Activated T-helper 1 cell treated with Interleukin-2 at 50 U/mL for 16 hours (primary cell): Measurements from ENCODE around the gene EMC9.
A peak's percentile ranks its signal among the peaks of the same experiment; 100 is the strongest.

ENCODE experiments used
- DNase-seq: peaks from one replicate; pipeline ENCODE4 v3.0.0-alpha.2; 2020; ENCODE audit warnings: low read depth

Gene EMC9

DNA sequence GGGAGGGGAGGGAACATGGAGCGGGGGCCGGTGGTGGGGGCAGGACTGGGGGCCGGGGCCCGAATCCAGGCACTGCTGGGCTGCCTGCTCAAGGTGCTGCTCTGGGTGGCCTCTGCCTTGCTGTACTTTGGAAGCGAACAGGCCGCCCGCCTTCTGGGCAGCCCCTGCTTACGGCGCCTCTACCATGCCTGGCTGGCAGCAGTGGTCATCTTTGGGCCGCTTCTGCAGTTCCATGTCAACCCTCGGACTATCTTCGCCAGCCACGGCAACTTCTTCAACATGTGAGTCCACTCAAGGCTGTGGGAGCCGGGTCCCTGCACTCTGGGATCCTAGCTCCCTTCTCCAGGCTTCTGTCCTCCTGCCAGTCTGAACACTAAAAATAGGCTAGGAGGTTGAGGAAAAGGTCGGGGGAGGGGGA lies 9.8 kb downstream of the EMC9 start:
- DNase-seq: no peak

DNA sequence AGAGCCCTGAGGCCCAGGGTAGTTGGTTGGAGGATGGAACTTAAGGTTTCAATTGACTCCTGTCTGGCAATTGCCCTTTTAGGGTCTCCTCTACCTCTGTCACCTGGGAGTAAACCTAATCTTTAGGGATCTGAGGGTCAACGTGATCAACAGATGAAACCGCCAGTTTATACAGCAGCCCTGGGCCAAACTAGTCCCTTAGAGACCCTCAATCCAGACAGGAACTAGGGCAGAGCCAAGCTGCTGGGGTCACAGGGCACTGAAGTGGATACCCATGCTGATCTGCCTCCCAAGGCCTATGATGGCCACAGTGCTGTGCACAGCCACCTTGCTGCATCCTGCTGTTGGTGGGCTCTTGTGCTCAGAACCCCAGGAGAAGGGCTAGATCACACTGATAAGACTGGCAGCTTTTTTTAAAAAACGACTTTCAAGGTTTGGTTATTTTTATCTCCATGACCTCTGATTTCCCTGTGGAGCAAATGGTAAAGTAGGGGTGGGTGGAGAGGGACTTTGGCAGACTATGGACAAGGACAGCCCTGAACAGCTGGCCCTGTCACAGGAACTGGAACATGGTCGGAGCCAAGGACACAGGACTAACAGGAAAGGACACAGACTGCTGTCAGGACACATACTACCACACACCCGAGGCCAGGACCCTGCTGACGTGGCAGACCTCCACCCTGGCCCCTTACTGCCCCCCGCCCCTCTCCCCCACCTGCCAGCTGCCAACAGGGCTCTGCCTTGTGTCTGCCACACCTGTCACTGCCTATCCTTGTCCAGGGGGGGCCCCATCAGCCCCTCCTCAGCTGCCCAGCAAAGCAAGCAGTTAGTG lies 10.5 kb downstream of the EMC9 start:
- DNase-seq: no peak

DNA sequence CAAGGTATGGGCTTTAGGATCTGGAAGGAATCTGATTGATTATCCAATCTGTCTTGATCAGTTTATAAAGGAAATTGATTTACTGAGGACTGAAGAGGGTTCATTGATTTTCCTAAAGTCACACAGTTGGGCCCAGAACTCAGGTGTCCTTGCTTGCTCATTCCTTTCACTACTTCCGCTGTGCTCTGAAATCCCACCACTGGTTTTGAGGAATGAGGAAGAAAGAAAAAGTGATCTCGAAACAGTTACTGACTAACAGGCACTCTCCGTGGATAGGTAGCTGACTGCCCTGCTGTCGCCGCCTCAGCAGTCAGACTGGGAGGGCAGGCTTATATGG lies 11.0 kb downstream of the EMC9 start, which contains the start of gene FITM1:
TSS of gene FITM1 (plus strand) at position 280 of the 337 bp plus-strand sequence. CDS start 905 bp downstream, outside the sequence.
- DNase-seq: no peak

DNA sequence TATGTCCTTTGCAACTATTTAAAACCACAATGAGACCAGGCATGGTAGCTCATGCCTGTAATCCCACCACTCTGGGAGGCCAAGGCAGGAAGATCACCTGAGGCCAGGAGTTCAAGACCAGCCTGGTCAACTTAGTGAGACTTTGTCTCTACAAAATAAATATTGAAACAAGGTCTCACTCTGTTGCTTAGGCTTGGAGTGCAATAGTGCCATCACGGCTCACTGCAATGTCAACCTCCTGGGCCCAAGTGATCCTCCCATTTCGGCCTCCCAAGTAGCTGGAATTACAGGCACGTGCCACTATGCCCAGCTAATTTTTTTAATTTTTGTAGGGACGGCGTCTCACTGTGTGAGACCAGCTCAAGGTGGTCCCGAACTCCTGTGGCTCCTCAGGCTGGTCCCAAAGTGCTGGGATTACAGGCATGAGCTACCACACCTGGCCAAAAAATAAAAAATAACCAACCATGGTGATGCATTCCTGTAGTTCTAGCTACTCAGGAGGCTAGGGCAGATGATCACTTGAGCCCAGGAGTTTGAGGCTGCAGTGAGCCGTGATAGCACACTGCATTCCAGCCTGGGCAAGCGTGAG lies 11.9 kb downstream of the EMC9 start:
- no peak for DNase-seq

DNA sequence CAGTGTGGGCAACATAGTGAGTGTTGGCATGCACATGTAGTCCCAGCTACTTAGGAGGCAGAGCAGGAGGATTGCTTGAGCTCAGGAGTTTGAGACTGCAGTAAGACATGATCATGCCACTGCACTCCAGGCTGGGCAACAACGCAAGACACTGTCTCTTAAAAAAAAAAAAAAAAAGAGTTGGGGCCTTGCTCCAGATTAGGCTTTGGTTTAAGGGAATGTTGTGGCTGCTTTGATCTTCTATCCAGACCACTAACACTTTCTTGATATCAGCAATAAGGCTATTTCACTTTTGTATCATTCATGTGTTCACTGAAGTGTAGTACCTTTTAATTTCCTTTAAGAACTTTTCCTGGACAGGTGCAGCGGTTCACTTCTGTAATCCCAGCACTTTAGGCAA lies 13.7 kb downstream of the EMC9 start:
- no peak for DNase-seq

DNA sequence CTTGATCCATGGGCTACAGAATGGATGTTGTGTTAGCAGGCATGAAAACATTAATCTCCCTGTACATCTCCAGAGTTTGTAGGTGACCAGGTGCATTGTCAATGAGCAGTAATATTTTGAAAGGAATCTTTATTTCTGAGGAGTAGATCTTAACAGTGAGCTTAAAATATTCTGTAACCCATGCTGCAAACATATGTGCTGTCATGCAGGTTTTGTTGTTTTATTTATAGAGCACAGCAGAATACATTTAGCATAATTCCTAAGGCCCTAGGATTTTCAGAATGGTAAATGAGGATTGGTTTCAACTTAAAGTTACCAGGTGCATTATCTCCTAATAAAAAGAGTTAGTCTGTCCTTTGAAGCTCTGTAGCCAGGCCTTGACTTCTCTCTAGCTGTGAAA lies 14.5 kb downstream of the EMC9 start:
- DNase-seq: no peak

DNA sequence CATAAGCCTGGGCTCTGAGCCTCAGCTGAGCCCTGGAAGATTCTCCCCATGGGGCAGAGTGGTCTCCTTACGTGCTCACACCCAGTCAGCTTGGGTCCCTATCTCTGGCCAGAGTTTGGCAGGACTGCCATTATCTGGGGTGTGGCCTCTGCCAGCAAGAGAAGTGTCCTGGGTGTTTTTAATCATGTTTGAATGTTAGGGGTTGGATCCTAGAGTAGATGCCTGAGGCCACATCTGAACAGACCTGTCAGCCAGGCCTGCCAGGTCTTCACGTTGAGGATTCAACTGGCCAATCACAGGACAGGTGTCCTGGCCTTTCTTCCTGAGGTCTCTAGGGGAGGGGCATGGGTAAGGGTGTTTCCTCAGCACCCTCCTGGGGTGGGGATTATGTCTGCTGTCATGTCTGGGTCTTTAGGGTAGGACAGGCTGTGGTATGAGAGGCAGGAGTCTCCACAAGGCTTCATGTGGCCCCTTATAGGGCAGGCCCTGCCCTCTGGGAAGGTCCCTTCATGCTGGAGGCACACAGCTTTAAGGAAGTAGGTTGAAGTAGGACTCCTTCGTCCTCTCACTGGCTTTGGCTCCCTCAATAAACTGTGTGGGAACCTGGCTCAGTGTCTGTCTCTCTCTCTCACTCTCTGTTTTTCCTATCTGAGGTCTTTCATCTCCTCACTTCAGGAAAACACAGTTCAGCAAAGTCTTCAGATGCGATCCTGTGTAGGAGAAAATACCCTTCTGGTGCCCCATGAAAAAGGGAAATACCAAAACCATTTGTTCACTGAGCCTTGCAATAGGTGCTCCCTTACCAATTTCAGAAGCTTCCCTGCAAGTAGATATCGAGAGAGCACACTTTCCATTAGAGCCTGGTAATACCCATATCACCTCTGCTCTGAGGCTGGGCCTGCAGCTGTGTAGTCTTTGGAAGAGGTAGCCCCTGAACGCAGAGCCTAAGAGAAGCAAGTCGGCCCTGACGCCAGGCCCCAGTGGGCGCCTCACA lies 17.7 kb downstream of the EMC9 start:
- no peak for DNase-seq

DNA sequence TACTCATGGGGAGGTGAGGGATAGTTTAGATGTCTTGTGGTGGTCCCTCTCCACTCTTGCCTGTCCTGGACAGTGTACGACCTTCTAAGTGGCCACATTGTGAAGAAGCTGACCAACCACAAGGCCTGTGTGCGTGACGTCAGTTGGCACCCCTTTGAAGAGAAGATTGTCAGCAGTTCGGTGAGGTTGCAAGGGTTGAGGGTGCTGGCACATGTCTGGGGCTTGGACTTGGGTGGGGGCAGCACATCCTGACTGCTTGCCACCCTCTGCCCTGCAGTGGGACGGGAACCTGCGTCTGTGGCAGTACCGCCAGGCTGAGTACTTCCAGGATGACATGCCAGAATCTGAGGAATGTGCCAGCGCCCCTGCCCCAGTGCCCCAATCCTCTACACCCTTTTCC lies 18.5 kb downstream of the EMC9 start:
- no peak for DNase-seq

DNA sequence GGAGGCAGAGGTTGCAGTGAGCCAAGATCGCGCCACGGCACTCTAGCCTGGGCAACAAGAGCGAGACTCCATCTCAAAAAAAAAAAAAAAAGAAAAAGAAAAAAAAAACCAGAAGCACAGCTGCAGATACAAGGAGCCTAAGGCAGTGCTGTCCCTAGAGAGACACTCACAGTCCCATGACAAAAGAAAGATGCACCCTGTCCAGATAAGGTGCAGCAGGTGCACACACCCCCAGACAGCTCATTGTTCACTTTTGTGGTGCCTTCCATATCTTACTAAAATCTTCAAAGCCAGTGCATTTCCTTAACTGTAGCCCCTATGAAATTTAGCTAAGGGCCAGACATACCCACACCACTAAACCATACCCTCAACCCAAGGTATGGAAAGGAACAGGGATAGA lies 19.0 kb downstream of the EMC9 start:
- no peak for DNase-seq

DNA sequence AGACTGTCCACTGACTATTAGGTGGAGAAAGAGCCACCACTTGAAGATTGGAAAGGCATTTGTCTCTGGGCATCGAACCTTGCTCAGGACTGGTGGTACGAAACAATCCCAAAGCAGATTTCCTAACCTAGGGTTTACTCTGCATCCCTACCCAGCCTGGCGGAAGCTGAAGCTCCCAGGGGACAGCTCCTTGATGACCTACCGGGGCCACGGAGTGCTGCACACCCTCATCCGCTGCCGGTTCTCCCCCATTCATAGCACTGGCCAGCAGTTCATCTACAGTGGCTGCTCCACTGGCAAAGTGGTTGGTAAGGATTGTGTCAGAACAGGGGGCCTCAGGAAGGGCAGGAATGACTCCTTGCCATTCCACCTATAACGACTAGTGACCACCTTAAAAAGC lies 20.2 kb downstream of the EMC9 start:
- no peak for DNase-seq

DNA sequence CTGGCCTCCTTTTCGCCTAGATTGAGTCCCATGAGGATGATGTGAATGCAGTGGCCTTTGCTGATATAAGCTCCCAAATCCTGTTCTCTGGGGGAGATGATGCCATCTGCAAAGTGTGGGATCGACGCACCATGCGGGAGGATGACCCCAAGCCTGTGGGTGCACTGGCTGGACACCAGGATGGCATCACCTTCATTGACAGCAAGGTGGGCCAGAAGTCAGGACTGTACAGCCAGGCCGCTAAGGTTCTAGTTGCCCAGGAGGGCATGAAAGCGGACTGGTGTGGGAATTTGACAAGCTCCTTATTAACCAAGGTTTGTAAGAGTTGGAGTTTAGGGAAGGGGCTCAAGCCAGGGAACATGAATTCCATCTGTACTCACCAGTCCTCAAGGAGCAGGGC lies 21.7 kb downstream of the EMC9 start:
- DNase-seq: no peak

DNA sequence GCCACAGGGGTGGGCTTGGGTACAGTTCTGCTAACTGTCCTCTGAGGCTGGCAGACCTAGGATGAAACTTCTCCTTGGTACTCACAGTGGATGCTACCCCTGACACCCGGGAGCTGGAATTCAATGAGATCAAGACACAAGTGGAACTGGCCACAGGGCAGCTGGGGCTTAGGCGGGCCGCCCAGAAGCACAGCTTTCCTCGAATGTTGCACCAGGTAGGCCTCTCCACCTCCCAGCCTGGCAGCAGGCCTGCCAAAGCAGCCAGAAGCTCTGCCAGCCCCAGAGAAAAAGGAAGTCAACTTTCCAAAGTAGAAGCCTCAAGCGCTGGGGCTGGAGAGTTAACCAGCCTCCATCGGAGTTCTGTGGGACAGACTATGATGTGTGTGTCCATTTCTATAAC lies 24.2 kb downstream of the EMC9 start:
- no peak for DNase-seq

DNA sequence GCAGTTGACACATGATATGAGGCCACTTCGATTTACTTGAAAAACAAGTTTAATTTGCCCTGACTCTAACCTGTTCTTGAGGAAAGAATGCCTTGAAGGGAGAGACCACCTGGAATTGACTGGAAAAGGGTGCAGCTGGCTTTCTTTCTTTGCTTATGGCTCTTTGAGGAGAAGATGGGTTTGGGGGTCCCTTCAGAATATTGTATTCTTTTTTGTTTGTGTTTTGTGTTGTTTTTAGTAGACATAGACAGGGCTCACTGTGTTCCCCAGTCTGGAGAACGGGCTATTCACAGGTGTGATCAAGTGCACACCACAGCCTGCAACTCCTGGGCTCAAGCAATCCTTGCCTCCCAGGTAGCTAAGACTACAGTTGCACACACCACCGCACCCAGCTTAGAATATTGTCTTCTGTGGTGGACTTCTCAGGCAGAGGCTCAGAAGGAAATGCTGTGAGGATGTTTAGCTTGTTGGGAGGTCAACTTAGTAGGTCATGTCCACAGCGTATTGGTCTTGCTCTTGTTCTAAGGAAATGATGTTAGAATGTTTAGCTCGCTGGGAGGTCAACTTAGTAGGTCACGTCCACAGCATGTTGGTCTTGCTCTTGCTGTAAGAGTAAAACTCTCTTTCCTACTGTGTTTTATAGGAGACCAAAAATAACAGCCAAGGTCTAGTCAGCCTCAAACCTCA lies 25.1 kb downstream of the EMC9 start:
- DNase-seq: no peak

DNA sequence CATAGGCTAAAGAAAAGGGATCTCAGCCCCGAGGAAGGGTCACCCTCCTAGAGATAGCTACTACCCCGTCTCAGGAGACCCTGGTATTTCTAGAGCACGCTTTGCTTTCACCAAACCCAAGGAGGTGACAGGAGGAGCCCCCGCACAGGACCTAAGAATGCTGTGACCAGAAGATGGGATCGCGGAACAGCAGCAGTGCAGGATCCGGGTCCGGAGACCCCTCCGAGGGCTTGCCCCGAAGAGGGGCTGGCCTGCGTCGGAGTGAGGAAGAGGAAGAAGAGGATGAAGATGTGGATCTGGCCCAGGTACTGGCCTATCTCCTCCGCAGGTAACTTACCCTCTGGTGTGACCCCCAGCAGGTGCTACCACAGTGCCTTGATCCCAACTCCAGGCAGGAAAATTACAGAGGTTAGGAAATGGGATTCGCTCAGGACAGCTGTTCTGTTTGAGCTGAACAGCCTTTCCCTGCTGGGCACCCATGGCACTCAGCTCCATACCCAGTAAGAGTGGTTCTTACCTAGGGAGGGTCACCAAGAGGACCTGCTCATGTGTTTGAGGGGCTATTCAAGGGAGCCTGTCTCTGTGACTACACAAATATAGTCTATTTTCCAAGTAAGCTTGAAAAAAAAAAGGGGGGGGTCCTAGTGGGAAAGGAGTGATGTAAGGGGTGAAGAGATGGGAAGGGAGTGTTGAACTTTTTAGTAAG lies 25.8 kb downstream of the EMC9 start:
- no peak for DNase-seq

DNA sequence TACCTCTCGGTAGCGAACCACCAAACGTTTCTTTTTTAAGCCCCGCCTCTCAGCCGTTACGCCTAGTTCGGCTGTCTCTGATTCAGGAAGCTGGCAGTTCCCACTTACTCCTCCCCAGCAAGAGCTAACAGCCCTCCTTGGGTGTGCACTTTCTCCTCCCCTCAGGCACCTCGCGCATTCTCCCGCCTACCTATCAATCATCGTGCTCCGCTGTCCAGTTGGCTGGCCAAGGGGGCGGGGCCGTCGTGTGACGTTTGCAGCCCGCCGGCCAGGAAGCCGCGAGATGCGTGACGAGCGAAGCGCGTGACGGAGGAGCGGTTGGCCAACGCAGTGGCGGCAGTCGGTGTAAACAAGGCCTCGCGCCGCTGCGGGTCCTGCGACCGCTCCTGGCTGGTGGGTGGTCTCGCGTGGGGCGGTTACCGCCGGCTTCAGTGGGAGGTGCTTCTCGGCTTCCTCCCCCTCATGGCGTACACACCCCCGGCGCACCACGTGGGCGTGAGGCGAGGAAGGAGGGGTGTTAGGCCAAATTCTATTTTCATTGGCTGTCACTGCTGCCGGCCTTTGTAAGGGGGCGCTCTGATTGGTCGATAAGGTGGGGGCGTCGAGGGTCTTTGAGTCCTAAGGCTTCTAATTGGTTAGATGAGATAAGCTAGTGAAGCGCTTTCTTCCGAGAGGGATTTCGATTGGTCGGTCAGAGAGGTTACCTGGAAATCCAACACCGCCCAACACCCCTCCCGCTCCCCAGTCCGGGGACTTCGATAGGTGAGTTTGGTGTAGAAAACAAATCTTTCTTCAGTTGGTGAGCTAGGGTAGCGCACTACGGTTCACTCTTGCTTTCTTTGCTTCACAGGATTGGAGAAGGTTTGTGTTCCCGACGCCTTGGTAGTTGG lies 26.6 kb downstream of the EMC9 start, which contains the start of the genes DCAF11 and NRL:
TSS of gene DCAF11 (plus strand) at position 246 of the 890 bp plus-strand sequence. CDS start 818 bp downstream, outside the sequence.
TSS of gene NRL (minus strand) at position 418 of the 890 bp plus-strand sequence. CDS start 32,101 bp downstream, outside the sequence.
- peak; percentile 97 for DNase-seq

DNA sequence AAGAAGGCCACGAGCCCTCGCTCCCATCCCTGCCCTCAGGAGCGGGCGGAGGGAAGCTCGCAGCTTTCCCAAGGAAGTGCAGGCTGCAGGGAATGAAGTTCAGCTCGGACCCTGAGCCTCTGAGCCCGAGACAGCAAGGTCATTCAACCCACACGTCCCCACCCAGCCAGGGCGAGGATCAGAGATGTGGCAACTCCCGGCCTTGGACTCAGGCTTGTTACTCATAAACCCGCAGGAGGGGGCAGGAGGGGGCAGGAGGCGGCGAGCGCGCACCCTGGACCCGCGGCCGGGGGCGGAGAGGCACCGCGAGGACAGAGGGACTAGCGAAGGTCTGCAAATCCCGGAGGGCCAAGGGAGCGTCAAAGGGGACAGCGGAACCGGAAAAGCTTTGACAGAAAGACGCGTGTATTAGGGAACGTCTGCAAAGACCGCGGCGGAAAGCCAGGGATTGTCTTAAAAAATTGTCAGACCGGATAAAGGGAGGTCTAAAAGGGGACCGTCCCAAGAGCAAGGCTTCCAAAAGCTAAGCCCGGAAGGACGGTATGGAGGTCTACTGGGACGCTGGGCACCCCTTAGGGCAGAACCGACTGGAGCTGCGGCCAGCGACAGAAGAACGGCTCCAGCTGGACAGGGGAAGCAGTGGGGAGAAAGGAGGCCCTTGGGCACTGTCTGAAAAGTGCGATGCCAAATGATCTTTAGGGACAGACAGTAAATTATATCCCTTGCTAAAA lies 27.4 kb downstream of the EMC9 start:
- peak; percentile 60 for DNase-seq

DNA sequence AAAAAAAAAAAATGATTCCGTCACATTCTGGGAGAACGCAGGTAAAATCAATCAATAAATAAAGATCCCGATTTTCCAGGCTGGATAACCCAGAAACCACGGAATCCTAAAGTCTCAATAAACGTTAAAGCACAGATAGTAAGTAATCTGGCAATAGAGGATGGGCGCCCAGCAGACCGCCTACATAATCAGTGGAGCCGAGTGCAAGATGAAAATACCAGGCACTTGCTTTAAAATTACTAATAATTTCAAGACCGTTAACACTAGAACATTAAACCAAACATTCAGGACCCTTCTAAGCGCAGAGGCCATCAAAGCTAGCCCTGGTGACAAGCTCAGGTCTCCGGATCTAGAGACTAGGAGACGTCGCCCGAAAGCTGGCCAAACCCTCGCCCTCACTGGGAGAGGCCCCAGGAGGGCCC lies 28.0 kb downstream of the EMC9 start:
- no peak for DNase-seq

DNA sequence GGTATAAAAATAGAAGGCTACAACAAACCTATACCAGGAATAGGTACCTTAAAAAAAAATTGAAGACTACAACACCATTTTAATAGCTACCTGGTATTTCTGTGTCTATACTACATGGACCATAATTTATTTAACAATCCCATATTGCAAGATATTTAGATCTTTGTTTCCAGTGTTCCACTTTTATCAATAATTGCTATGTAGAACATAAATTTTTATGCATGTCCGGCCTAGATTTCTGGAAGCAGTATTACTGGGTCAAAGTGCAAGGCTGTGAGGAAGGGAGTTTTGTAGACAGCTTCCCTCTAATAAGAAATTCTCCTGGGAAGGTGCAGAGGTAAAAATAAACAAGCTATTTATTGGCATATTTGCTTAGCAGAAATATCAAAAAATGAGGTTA lies 30.9 kb downstream of the EMC9 start:
- DNase-seq: no peak

DNA sequence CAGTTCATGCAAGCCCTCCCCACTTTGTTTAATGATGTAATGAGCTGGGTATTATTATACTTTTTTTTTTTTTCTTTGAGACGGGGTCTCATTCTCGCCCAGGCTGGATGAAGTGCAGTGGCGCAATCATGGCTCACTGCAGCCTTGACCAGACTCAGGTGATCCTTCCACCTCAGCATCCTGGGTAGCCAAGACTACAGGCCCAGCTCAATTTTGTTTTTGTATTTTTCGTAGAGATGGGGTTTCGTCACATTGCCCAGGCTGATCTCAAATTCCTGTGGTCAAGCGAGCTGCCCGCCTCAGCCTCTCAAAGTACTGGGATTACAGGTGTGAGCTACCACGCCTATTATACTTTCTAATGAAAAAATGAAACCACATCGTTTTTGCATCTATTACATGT lies 31.3 kb downstream of the EMC9 start:
- no peak for DNase-seq
